Hepatocyte (in vitro differentiated cells): Measurements from ENCODE around the gene HTR4. TPM values are rescaled to one million over a fixed set of nuclear protein-coding genes. Genes with fewer than 3 reads are reported as not detected.

ENCODE experiments used
- DNase-seq: peaks from one replicate; pipeline ENCODE4 v3.0.0-alpha.2; 2016; ENCODE audit warnings: low spot score
- H2AFZ ChIP-seq: fragments of 200-600 bp; sonication (generic); 2 replicates; pipeline ENCODE4 v1.6.0; 2016; ENCODE audit warnings: antibody characterized with exemption, mild to moderate bottlenecking
- H3K27ac ChIP-seq: fragments of 200-600 bp; sonication (generic); 2 replicates; pipeline ENCODE4 v1.5.1; 2016; ENCODE audit warnings: mild to moderate bottlenecking
- H3K27me3 ChIP-seq: fragments of 200-600 bp; sonication (generic); 2 replicates; pipeline ENCODE4 v1.6.1; 2016
- H3K36me3 ChIP-seq: fragments of 200-600 bp; sonication (generic); replicated peaks from 2 replicates; pipeline ENCODE4 v1.5.1; 2016; ENCODE audit warnings: low read depth; ENCODE audit not compliant: insufficient read depth
- H3K4me1 ChIP-seq: fragments of 200-600 bp; sonication (generic); 2 replicates; pipeline ENCODE4 v1.5.1; 2016; ENCODE audit warnings: mild to moderate bottlenecking, moderate library complexity; ENCODE audit not compliant: insufficient read depth
- H3K4me2 ChIP-seq: fragments of 200-600 bp; sonication (generic); 2 replicates; pipeline ENCODE4 v1.6.0; 2016
- H3K4me3 ChIP-seq: fragments of 200-600 bp; sonication (generic); 2 replicates; pipeline ENCODE4 v1.5.1; 2016; ENCODE audit warnings: mild to moderate bottlenecking
- H3K79me2 ChIP-seq: fragments of 200-600 bp; sonication (generic); 2 replicates; pipeline ENCODE4 v1.6.0; 2017; ENCODE audit warnings: mild to moderate bottlenecking
- H3K9me2 ChIP-seq: fragments of 200-600 bp; sonication (generic); replicated peaks from 2 replicates; pipeline ENCODE4 v1.6.0; 2017; ENCODE audit warnings: mild to moderate bottlenecking; ENCODE audit not compliant: insufficient read depth
- H3K9me3 ChIP-seq: fragments of 200-600 bp; sonication (generic); 2 replicates; pipeline ENCODE4 v1.5.1; 2016; ENCODE audit warnings: low read depth, mild to moderate bottlenecking
- H4K20me1 ChIP-seq: fragments of 200-600 bp; sonication (generic); 2 replicates; pipeline ENCODE4 v1.6.0; 2016; ENCODE audit warnings: mild to moderate bottlenecking; ENCODE audit not compliant: insufficient read depth, poor library complexity, severe bottlenecking
- CTCF ChIP-seq: fragments of 200-600 bp; sonication (generic); IDR thresholded peaks from 2 replicates; pipeline ENCODE4 v1.5.1; 2016; ENCODE audit warnings: antibody characterized with exemption, mild to moderate bottlenecking; ENCODE audit not compliant: poor library complexity
- EZH2 ChIP-seq: fragments of 200-600 bp; sonication (generic); IDR thresholded peaks from 2 replicates; pipeline ENCODE4 v1.6.1; 2016; ENCODE audit warnings: antibody characterized with exemption, mild to moderate bottlenecking, borderline replicate concordance
- EZH2phosphoT487 ChIP-seq: fragments of 200-600 bp; sonication (generic); IDR thresholded peaks from one replicate; pipeline ENCODE4 v1.6.1; 2018; ENCODE audit warnings: antibody characterized with exemption, mild to moderate bottlenecking, low read depth, moderate library complexity; ENCODE audit not compliant: unreplicated experiment, severe bottlenecking
- WGBS: methylation state at CpG from one replicate; pipeline ENCODE4 v1.1.6; 2016; ENCODE audit warnings: low lambda C conversion rate; ENCODE audit errors: missing lambda C conversion rate; 5-methylcytosine and 5-hydroxymethylcytosine counted together
- polyA plus RNA-seq: library from polyadenylated mRNA; unstranded; fragments of >200 nt; fragmentation: Nextera tagmentation; extraction: Ambion mirVana; gene quantifications from 2 replicates; pipeline ENCODE4 v1.2.1, GENCODE V29; 2016
- total RNA-seq: library from RNA; depleted of rRNA; stranded (reverse); fragments of >200 nt; gene quantifications from 2 replicates; pipeline ENCODE4 v1.2.3, GENCODE V29; 2014

HTR4 gene
- total and polyA plus RNA-seq, 2 experiments from 2014 or later, result 0.29 to 2.3 TPM

- no peak overlapping the region for H2AFZ ChIP-seq
- H4K20me1 ChIP-seq, result no peaks in the 10 kb centered on the region
- WGBS, result 100% methylated on average over 1 of the region's 1 CpG
- TF ChIP-seq EZH2, result no peak
- no peak for TF ChIP-seq CTCF
- no peak for TF ChIP-seq EZH2phosphoT487
- no peak overlapping the region for H3K4me2 ChIP-seq
- no peak overlapping the region for H3K27ac ChIP-seq
- no peaks in the 10 kb centered on the region for H3K27me3 ChIP-seq
- H3K4me3 ChIP-seq, result no peak overlapping the region
- H3K79me2 ChIP-seq, result no peaks in the 10 kb centered on the region
- H3K9me2 ChIP-seq, result no peaks in the 10 kb centered on the region
- H3K4me1 ChIP-seq, result no peaks in the 10 kb centered on the region
- H3K9me3 ChIP-seq, result peaks cover 5% of the 10 kb centered on the region
- H3K36me3 ChIP-seq, result no peaks in the 10 kb centered on the region
- DNase-seq, result no peak
Observed at GRCh38 chr5:148690945-148691344, 36.6 kb upstream of the HTR4 start.

GRCh38 chr5:148688787-148689186 lies 34.5 kb upstream of the HTR4 start:
- TF ChIP-seq EZH2 (no peak), CTCF (no peak), EZH2phosphoT487 (no peak)
- no peak for DNase-seq
- H3K4me1 ChIP-seq, result no peaks in the 10 kb centered on the region

DNA sequence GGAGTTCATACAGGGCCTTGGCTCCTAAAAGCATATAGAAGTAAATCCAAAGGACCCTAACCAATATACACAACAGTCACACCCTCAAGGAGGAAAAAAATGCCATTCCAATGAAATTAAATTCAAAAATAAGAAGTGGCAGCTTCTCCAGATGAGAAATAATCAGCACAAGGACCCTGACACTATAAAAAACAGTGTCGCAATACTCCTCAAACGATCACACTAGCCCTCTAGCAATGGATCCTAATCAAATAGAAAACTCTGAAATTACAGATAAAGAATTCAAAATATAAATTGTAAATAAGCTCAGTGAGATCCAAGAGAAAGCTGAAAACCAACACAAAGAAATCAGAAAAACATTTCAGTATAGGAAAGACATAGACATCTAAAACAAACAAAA lies 33.5 kb upstream of the HTR4 start:
- WGBS, result 89% methylated on average over 2 of the region's 2 CpGs
- H3K4me1 ChIP-seq, result no peaks in the 10 kb centered on the region
- no peak overlapping the region for H3K4me3 ChIP-seq
- no peak overlapping the region for H3K27ac ChIP-seq
- H3K4me2 ChIP-seq, result no peak overlapping the region
- no peaks in the 10 kb centered on the region for H3K79me2 ChIP-seq
- TF ChIP-seq EZH2phosphoT487 (no peak), CTCF (no peak), EZH2 (no peak)
- no peak overlapping the region for H2AFZ ChIP-seq
- H4K20me1 ChIP-seq, result no peaks in the 10 kb centered on the region
- no peaks in the 10 kb centered on the region for H3K36me3 ChIP-seq
- no peaks in the 10 kb centered on the region for H3K27me3 ChIP-seq
- no peaks in the 10 kb centered on the region for H3K9me2 ChIP-seq
- no peak for DNase-seq
- peaks cover 5% of the 10 kb centered on the region for H3K9me3 ChIP-seq

More at GRCh38 chr5:148688787-148689186, 34.5 kb upstream of the HTR4 start:
- H2AFZ ChIP-seq, result no peak overlapping the region
- H3K9me2 ChIP-seq, result no peaks in the 10 kb centered on the region
- H3K9me3 ChIP-seq, result peaks cover 5% of the 10 kb centered on the region
- no peak overlapping the region for H3K4me3 ChIP-seq
- H3K79me2 ChIP-seq, result no peaks in the 10 kb centered on the region
- no peaks in the 10 kb centered on the region for H3K27me3 ChIP-seq
- H3K4me2 ChIP-seq, result no peak overlapping the region
- no peak overlapping the region for H3K27ac ChIP-seq
- H3K36me3 ChIP-seq, result no peaks in the 10 kb centered on the region
- H4K20me1 ChIP-seq, result no peaks in the 10 kb centered on the region

DNA sequence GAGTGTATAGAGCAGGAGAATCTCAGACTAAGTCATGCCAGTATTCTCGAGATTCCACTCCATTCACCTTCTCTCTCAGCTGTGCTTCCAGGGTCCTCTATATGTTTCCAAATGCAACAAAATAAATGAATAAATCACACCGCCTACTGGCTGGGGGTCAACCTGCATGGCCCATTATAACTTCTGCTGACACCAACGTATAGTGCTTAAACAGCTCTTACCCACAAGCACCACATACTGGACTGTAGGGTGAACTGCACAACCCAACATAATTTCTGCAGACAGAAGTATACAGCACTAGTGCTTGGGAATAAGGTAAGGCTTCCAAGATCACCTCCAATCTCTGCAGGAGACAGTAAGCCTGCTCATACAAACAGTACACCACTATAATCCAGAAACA lies 33.1 kb upstream of the HTR4 start:
- Histone ChIP-seq H3K9me2 (no peaks in the 10 kb centered on the region), H2AFZ (no peak overlapping the region), H3K4me2 (no peak overlapping the region), H3K4me1 (peaks cover 3% of the 10 kb centered on the region), H4K20me1 (no peaks in the 10 kb centered on the region), H3K27ac (no peak overlapping the region), H3K79me2 (no peaks in the 10 kb centered on the region), H3K9me3 (peaks cover 5% of the 10 kb centered on the region), H3K27me3 (no peaks in the 10 kb centered on the region), H3K4me3 (no peak overlapping the region), H3K36me3 (no peaks in the 10 kb centered on the region)
- no peak for TF ChIP-seq EZH2
- no peak for TF ChIP-seq EZH2phosphoT487
- peak; percentile 21 for TF ChIP-seq CTCF
- DNase-seq, result peak; percentile 25
- WGBS, result 46% methylated on average over 3 of the region's 3 CpGs
